IMR-90 (cell line): ENCODE results near the gene LRRC10B. TPM values are rescaled to one million over a fixed set of nuclear protein-coding genes. Genes with fewer than 3 reads are reported as not detected.

Experiments used
- ATAC-seq: fragments of 200-7000 bp; cut with Tn5 transposase; 2 replicates; pipeline ENCODE4 v1.9.1; 2020; ENCODE audit warnings: low read depth, mild to moderate bottlenecking, moderate library complexity
- BruUV-seq: library from RNA; stranded (reverse); fragments of 400-500 nt; replicated peaks from 2 replicates; lab custom pipeline; 2021; lab: Mats Ljungman, UMichigan
- CTCF ChIA-PET: fragments of 300-600 bp; formaldehyde crosslinking; extraction: SDS; loops from one replicate; lab custom pipeline; 2021; ENCODE audit warnings: antibody characterized with exemption; lab: Yijun Ruan, JAX
- POLR2A ChIA-PET: fragments of 300-600 bp; sonication (Branson Sonifier 250); formaldehyde crosslinking; loops from one replicate; lab custom pipeline; 2022; ENCODE audit warnings: antibody characterized with exemption; ENCODE audit not compliant: unreplicated experiment; lab: Charles Lee
- DNase-seq: peaks from one replicate; pipeline ENCODE4 v3.0.0; 2013
- H2AFZ ChIP-seq: replicated peaks from 2 replicates; pipeline ENCODE3; 2013; ENCODE audit warnings: low read length, mild to moderate bottlenecking; ENCODE audit not compliant: poor library complexity
- H2AK5ac ChIP-seq: 2 replicates; pipeline ENCODE4 v1.6.1; 2013; ENCODE audit warnings: low read depth, low read length, inconsistent platforms
- H2AK9ac ChIP-seq: replicated peaks from 2 replicates; pipeline ENCODE3; 2013; ENCODE audit warnings: mild to moderate bottlenecking, low read depth, low read length, moderate library complexity; ENCODE audit not compliant: poor library complexity
- H2BK120ac ChIP-seq: 2 replicates; pipeline ENCODE4 v1.6.1; 2013; ENCODE audit warnings: low read depth, low read length, inconsistent platforms
- H2BK15ac ChIP-seq: 3 replicates; pipeline ENCODE4 v1.6.1; 2013; ENCODE audit warnings: low read depth, low read length, inconsistent platforms
- H2BK20ac ChIP-seq: 2 replicates; pipeline ENCODE4 v1.6.1; 2013; ENCODE audit warnings: low read depth, mild to moderate bottlenecking, inconsistent platforms, low read length, moderate library complexity
- H2BK5ac ChIP-seq: 2 replicates; pipeline ENCODE4 v1.6.1; 2013; ENCODE audit warnings: mild to moderate bottlenecking, low read depth, low read length, inconsistent platforms; ENCODE audit not compliant: poor library complexity, severe bottlenecking
- H3K14ac ChIP-seq: replicated peaks from 2 replicates; pipeline ENCODE4 v1.6.1; 2013; ENCODE audit warnings: low read depth, low read length, inconsistent platforms
- H3K18ac ChIP-seq: 2 replicates; pipeline ENCODE4 v1.6.1; 2013; ENCODE audit warnings: low read depth, low read length, control low read depth
- H3K23ac ChIP-seq: 2 replicates; pipeline ENCODE4 v1.6.1; 2013; ENCODE audit warnings: low read depth, low read length, inconsistent platforms
- H3K27ac ChIP-seq: 2 replicates; pipeline ENCODE4 v1.5.1; 2013; ENCODE audit warnings: mild to moderate bottlenecking, control low read depth, low read length; ENCODE audit not compliant: insufficient read depth
- H3K27me3 ChIP-seq: 2 replicates; pipeline ENCODE4 v1.6.1; 2013; ENCODE audit warnings: low read length; ENCODE audit not compliant: control insufficient read depth, insufficient read depth
- H3K36me3 ChIP-seq: 2 replicates; pipeline ENCODE4 v1.6.1; 2013; ENCODE audit warnings: low read length, mixed read lengths; ENCODE audit not compliant: control insufficient read depth, insufficient read depth
- H3K4ac ChIP-seq: 2 replicates; pipeline ENCODE4 v1.6.1; 2013; ENCODE audit warnings: low read depth, low read length, inconsistent platforms
- H3K4me1 ChIP-seq: 2 replicates; pipeline ENCODE4 v1.6.1; 2013; ENCODE audit warnings: low read length, mixed read lengths; ENCODE audit not compliant: control insufficient read depth, insufficient read depth
- H3K4me2 ChIP-seq: 2 replicates; pipeline ENCODE4 v1.6.1; 2013; ENCODE audit warnings: low read depth, mild to moderate bottlenecking, control low read depth, low read length, moderate library complexity
- H3K4me3 ChIP-seq: 2 replicates; pipeline ENCODE4 v1.5.1; 2013; ENCODE audit warnings: low read depth, mild to moderate bottlenecking, control low read depth, low read length, moderate library complexity; ENCODE audit not compliant: insufficient read depth
- H3K56ac ChIP-seq: 2 replicates; pipeline ENCODE4 v1.6.1; 2013; ENCODE audit warnings: low read length, inconsistent platforms; ENCODE audit not compliant: insufficient read depth; ENCODE audit errors: extremely low read depth
- H3K79me1 ChIP-seq, 2 experiments: 2 replicates each; pipeline ENCODE4 v1.6.1; 2013; ENCODE audit warnings: low read length in 2 of 2, inconsistent platforms in 1 of 2, low read depth in 1 of 2
- H3K9ac ChIP-seq: 2 replicates; pipeline ENCODE4 v1.6.1; 2013; ENCODE audit warnings: low read depth, low read length, control low read depth
- H3K9me1 ChIP-seq: 2 replicates; pipeline ENCODE4 v1.6.1; 2013; ENCODE audit warnings: low read length, inconsistent platforms; ENCODE audit not compliant: insufficient read depth
- H3K9me3 ChIP-seq: 2 replicates; pipeline ENCODE4 v1.6.1; 2013; ENCODE audit warnings: low read length; ENCODE audit not compliant: control insufficient read depth, insufficient read depth
- H4K20me1 ChIP-seq: 2 replicates; pipeline ENCODE4 v1.6.1; 2013; ENCODE audit warnings: low read length, inconsistent platforms; ENCODE audit not compliant: insufficient read depth
- H4K5ac ChIP-seq: 2 replicates; pipeline ENCODE4 v1.6.1; 2013; ENCODE audit warnings: mild to moderate bottlenecking, low read depth, low read length, control low read depth
- H4K8ac ChIP-seq, 2 experiments: 2 replicates each; pipeline ENCODE4 v1.6.1; 2013; ENCODE audit warnings: low read depth in 2 of 2, low read length in 2 of 2, control low read depth in 1 of 2, inconsistent platforms in 1 of 2
- H4K91ac ChIP-seq: 2 replicates; pipeline ENCODE4 v1.6.1; 2013; ENCODE audit warnings: low read depth, low read length, inconsistent platforms; ENCODE audit not compliant: insufficient read depth
- BHLHE40 ChIP-seq: fragments of 150-350 bp; IDR thresholded peaks from 2 replicates; pipeline ENCODE4 v1.6.1; 2016; ENCODE audit warnings: mild to moderate bottlenecking, low read depth, low read length
- CEBPB ChIP-seq: IDR thresholded peaks from 2 replicates; pipeline ENCODE4 v1.6.1; 2012; ENCODE audit warnings: low read depth, low read length, improper control_type of control experiment
- CHD1 ChIP-seq: IDR thresholded peaks from 2 replicates; pipeline ENCODE4 v1.6.1; 2012; ENCODE audit warnings: low read depth, low read length, improper control_type of control experiment
- CTCF ChIP-seq: conservative IDR thresholded peaks from 2 replicates; pipeline ENCODE4 v1.5.1; 2012; ENCODE audit warnings: mild to moderate bottlenecking, low read depth, low read length, improper control_type of control experiment
- FOS ChIP-seq: fragments of 150-350 bp; IDR thresholded peaks from 2 replicates; pipeline ENCODE4 v1.6.1; 2016; ENCODE audit warnings: low read depth, low read length
- MAFK ChIP-seq: IDR thresholded peaks from 2 replicates; pipeline ENCODE4 v1.6.1; 2012; ENCODE audit warnings: low read depth, low read length, improper control_type of control experiment
- MAZ ChIP-seq: IDR thresholded peaks from 2 replicates; pipeline ENCODE4 v1.6.1; 2012; ENCODE audit warnings: low read depth, mild to moderate bottlenecking, low read length, improper control_type of control experiment, moderate library complexity, borderline replicate concordance
- MXI1 ChIP-seq: IDR thresholded peaks from 2 replicates; pipeline ENCODE4 v1.6.1; 2012; ENCODE audit warnings: low read depth, mild to moderate bottlenecking, low read length, moderate library complexity, borderline replicate concordance
- NFE2L2 ChIP-seq: fragments of 150-350 bp; IDR thresholded peaks from 2 replicates; pipeline ENCODE4 v1.6.1; 2016; ENCODE audit warnings: low read depth, mild to moderate bottlenecking, low read length
- POLR2A ChIP-seq: IDR thresholded peaks from 2 replicates; pipeline ENCODE4 v1.6.1; 2012; ENCODE audit warnings: mild to moderate bottlenecking, low read depth, low read length
- RAD21 ChIP-seq: IDR thresholded peaks from 2 replicates; pipeline ENCODE4 v1.6.1; 2012; ENCODE audit warnings: low read length, improper control_type of control experiment
- RCOR1 ChIP-seq: IDR thresholded peaks from 2 replicates; pipeline ENCODE4 v1.6.1; 2012; ENCODE audit warnings: mild to moderate bottlenecking, low read length, improper control_type of control experiment; ENCODE audit not compliant: insufficient replicate concordance
- RFX5 ChIP-seq: IDR thresholded peaks from 2 replicates; pipeline ENCODE4 v1.8.0; 2012; ENCODE audit warnings: low read depth, mild to moderate bottlenecking, low read length, moderate library complexity
- SMC3 ChIP-seq: fragments of 150-350 bp; IDR thresholded peaks from 2 replicates; pipeline ENCODE4 v1.6.1; 2016; ENCODE audit warnings: low read depth, mild to moderate bottlenecking, antibody characterized with exemption, low read length, moderate library complexity
- USF2 ChIP-seq: fragments of 150-350 bp; IDR thresholded peaks from 2 replicates; pipeline ENCODE4 v1.6.1; 2017; ENCODE audit warnings: mild to moderate bottlenecking, antibody characterized with exemption, low read length, low read depth
- WGBS, 2 experiments: methylation state at CpG; one replicate each; pipeline versions ENCODE4 v1.1.5 to v1.1.7; 2013; ENCODE audit warnings: missing lambda C conversion rate in 2 of 2; ENCODE audit not compliant: insufficient read length in 1 of 2; ENCODE audit errors: extremely low coverage in 2 of 2; 5-methylcytosine and 5-hydroxymethylcytosine counted together
- dilution Hi-C: fragments of 300-500 bp; cut with HindIII; formaldehyde crosslinking; loops from one replicate; pipeline ENCODE4 v1.14.3; 2018; ENCODE audit warnings: low sequenced_read_pairs; ENCODE audit not compliant: unreplicated experiment
- in situ Hi-C: fragments of 300-500 bp; cut with MboI; formaldehyde crosslinking; loops from 3 replicates; pipeline ENCODE4 v1.14.3; 2019; ENCODE audit warnings: low sequenced_read_pairs, inconsistent platforms, mixed read lengths
- intact Hi-C: fragments of 100-400 bp; cut with micrococcal nuclease; formaldehyde crosslinking; loops from 2 replicates; pipeline ENCODE4 v1.10.0; 2022
- polyA plus RNA-seq, 3 experiments: library from polyadenylated mRNA; depleted of rRNA; stranded (reverse); fragments of >200 nt; gene quantifications; 2 replicates each; pipeline ENCODE4 v1.2.3, GENCODE V29; 2012; ENCODE audit warnings: low replicate concordance in 1 of 3
- total RNA-seq: library from RNA; depleted of rRNA; stranded (reverse); fragments of >200 nt; gene quantifications from 2 replicates; pipeline ENCODE4 v1.2.3, GENCODE V29; 2012
- TF ChIP-seq, protein P1 (sequence below): fragments of 150-350 bp; IDR thresholded peaks from 2 replicates; pipeline ENCODE4 v1.6.1; 2016; ENCODE audit warnings: low read depth, mild to moderate bottlenecking, low read length, moderate library complexity, borderline replicate concordance

Gene LRRC10B
- total and polyA plus RNA-seq, 2 of the 4 experiments (the other 2 are of a cell fraction) = not detected

- intact Hi-C loops (no loop called here), in situ Hi-C loops (no loop called here), dilution Hi-C loops (no loop called here)
- no peak overlapping the region for H2BK20ac ChIP-seq
- no peak overlapping the region for H4K91ac ChIP-seq
- H3K4ac ChIP-seq = no peak overlapping the region
- no peak overlapping the region for H3K4me3 ChIP-seq
- H3K14ac ChIP-seq = no peak overlapping the region
- no peaks in the 10 kb centered on the region for H3K4me1 ChIP-seq
- no peak overlapping the region for H2BK120ac ChIP-seq
- no peaks in the 10 kb centered on the region; the same call in 1 of the 2 replicates for H3K9me3 ChIP-seq
- no peak overlapping the region for H3K18ac ChIP-seq
- H2AK9ac ChIP-seq = no peak overlapping the region
- ChIA-PET POLR2A (no interaction called here), CTCF (no interaction called here)
- DNase-seq (no peak), ATAC-seq (no peak)
- no TSS peak for BruUV-seq
- H4K8ac ChIP-seq = no peak overlapping the region
- no peaks in the 10 kb centered on the region for H3K9me1 ChIP-seq
- TF ChIP-seq RCOR1 (no peak), POLR2A (no peak), SMC3 (no peak), MXI1 (no peak), FOS (no peak), CEBPB (no peak), BHLHE40 (no peak), MAZ (no peak), MAFK (no peak), RAD21 (no peak), RFX5 (no peak), CTCF (no peak), CHD1 (no peak), USF2 (no peak), NFE2L2 (no peak)
- TF ChIP-seq, protein P1, sequence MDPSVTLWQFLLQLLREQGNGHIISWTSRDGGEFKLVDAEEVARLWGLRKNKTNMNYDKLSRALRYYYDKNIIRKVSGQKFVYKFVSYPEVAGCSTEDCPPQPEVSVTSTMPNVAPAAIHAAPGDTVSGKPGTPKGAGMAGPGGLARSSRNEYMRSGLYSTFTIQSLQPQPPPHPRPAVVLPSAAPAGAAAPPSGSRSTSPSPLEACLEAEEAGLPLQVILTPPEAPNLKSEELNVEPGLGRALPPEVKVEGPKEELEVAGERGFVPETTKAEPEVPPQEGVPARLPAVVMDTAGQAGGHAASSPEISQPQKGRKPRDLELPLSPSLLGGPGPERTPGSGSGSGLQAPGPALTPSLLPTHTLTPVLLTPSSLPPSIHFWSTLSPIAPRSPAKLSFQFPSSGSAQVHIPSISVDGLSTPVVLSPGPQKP = no peak
- H3K23ac ChIP-seq = no peak overlapping the region
- H2BK15ac ChIP-seq = no peak overlapping the region
- no peak overlapping the region for H3K9ac ChIP-seq
- H4K5ac ChIP-seq = no peak overlapping the region
- peaks cover 69% of the 10 kb centered on the region for H3K27me3 ChIP-seq
- H2AK5ac ChIP-seq = no peak overlapping the region
- H3K4me2 ChIP-seq = no peak overlapping the region
- H3K56ac ChIP-seq = no peak overlapping the region
- no peak overlapping the region for H3K27ac ChIP-seq
- no peaks in the 10 kb centered on the region for H3K36me3 ChIP-seq
- no peaks in the 10 kb centered on the region for H4K20me1 ChIP-seq
- H2BK5ac ChIP-seq = no peak overlapping the region
- no peaks in the 10 kb centered on the region for H3K79me1 ChIP-seq
- WGBS, 2 experiments = 40% methylated on average over 2 of the region's 10 CpGs; no CpG with 5 or more reads in 1 of the 2 experiments
- no peak overlapping the region for H2AFZ ChIP-seq
Observed at GRCh38 chr11:61505640-61506155, 2.9 kb upstream of the LRRC10B start.
